Lung (tissue), 12 donors: ENCODE results near the gene GUCY2F. TPM values are rescaled to one million over a fixed set of nuclear protein-coding genes. Genes with fewer than 3 reads are reported as not detected.

Experiments
- ATAC-seq: fragments of 200-7000 bp; cut with Tn5 transposase; one replicate; pipeline ENCODE4 v1.9.1; 2020; ENCODE audit warnings: moderate number of reproducible peaks; ENCODE audit not compliant: insufficient read depth, low FRiP score
- DNase-seq, 3 donors: peaks; one replicate each; pipeline ENCODE4 v3.0.0-alpha.2; 2013 to 2017
- H3K27ac ChIP-seq, 2 donors: one replicate each; pipeline ENCODE4 v1.5.1; 2013; ENCODE audit warnings: mild to moderate bottlenecking in 2 of 2, moderate library complexity in 2 of 2, control low read depth in 1 of 2, inconsistent platforms in 1 of 2, low read depth in 1 of 2, low read length in 1 of 2
- H3K27me3 ChIP-seq, 3 donors: one replicate each; pipeline ENCODE4 v1.5.1; 2013; ENCODE audit warnings: low read length in 2 of 3; ENCODE audit not compliant: control insufficient read depth in 3 of 3, insufficient read depth in 3 of 3
- H3K36me3 ChIP-seq, 4 donors: one replicate each; pipeline ENCODE4 v1.5.1; 2013; ENCODE audit warnings: low read length in 4 of 4, mild to moderate bottlenecking in 1 of 4, moderate library complexity in 1 of 4; ENCODE audit not compliant: control insufficient read depth in 4 of 4, insufficient read depth in 4 of 4
- H3K4me1 ChIP-seq, 5 donors: one replicate each; pipeline ENCODE4 v1.5.1; 2013; ENCODE audit warnings: low read length in 5 of 5, mild to moderate bottlenecking in 2 of 5, moderate library complexity in 1 of 5; ENCODE audit not compliant: control insufficient read depth in 5 of 5, insufficient read depth in 5 of 5
- H3K4me3 ChIP-seq: one replicate; pipeline ENCODE4 v1.5.1; 2013; ENCODE audit warnings: mild to moderate bottlenecking, control low read depth, moderate library complexity
- H3K9ac ChIP-seq, 2 donors: one replicate each; pipeline ENCODE4 v1.5.1; 2013; ENCODE audit warnings: low read length in 2 of 2, control low read depth in 1 of 2; ENCODE audit not compliant: insufficient read depth in 1 of 2
- H3K9me3 ChIP-seq, 4 donors: one replicate each; pipeline ENCODE4 v1.5.1; 2013; ENCODE audit warnings: low read length in 3 of 4, mild to moderate bottlenecking in 1 of 4, moderate library complexity in 1 of 4; ENCODE audit not compliant: control insufficient read depth in 4 of 4, insufficient read depth in 3 of 4
- WGBS, 2 donors: extraction: QIAGEN DNeasy Blood & Tissue Kit; methylation state at CpG; one replicate each; pipeline ENCODE4 v1.1.7; 2013; 5-methylcytosine and 5-hydroxymethylcytosine counted together
- polyA plus RNA-seq, 2 donors: library from polyadenylated mRNA; stranded (reverse); fragments of 200-250 nt; gene quantifications; one replicate each; pipeline ENCODE4 v1.2.1, GENCODE V29; 2013
- total RNA-seq, 2 donors: library from RNA; depleted of rRNA in 1 of 2; stranded (reverse); fragments of >200 nt in 1 of 2; gene quantifications; one replicate each; pipeline ENCODE4 v1.2.1, GENCODE V29; 2014 to 2021
- TF ChIP-seq, protein P1 (sequence below): IDR thresholded peaks from 2 replicates; pipeline ENCODE4 v1.5.1; 2012; ENCODE audit warnings: mild to moderate bottlenecking; ENCODE audit errors: control extremely low read depth, extremely low read depth
- donor health status: control.
- donor health status: control.
- donor health status: Bipolar disorder and iron deficiency.
- donor health status: healthy.
- donor health status: DM: yes; HTN: yes; CAD: no.

GUCY2F gene
- total and polyA plus RNA-seq, 4 donors = 0.03 TPM; not detected in 3

DNA sequence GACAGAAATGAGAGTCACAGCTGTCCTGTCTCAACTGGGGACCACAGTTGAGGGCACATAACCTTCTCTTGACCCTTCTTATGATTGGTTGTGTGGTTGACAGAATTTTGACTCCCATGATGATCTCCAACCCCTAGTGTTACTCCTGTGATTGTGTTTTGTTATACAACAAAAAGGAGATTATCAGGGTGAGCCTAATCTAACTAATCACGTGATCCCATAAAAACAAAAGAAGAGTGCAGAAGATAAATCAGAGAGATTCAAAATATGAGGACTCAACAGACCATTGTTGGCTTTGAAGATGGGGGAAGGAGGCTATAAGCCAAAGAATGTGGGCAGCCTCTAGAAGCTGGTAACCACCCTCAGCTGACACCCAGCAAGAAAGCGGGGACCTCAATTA lies 72.7 kb downstream of the GUCY2F start:
- Histone ChIP-seq H3K27ac (no peak overlapping the region), H3K9me3 (no peaks in the 10 kb centered on the region), H3K36me3 (no peaks in the 10 kb centered on the region), H3K4me3 (no peak overlapping the region), H3K27me3 (peaks cover 0 to 23% (median 16%) of the 10 kb centered on the region in 3 donors), H3K4me1 (no peaks in the 10 kb centered on the region), H3K9ac (no peak overlapping the region)
- 71 to 93% methylated on average over 2 of the region's 2 CpGs for WGBS, 2 donors
- ATAC-seq (no peak), DNase-seq (no peak)
- TF ChIP-seq, protein P1, sequence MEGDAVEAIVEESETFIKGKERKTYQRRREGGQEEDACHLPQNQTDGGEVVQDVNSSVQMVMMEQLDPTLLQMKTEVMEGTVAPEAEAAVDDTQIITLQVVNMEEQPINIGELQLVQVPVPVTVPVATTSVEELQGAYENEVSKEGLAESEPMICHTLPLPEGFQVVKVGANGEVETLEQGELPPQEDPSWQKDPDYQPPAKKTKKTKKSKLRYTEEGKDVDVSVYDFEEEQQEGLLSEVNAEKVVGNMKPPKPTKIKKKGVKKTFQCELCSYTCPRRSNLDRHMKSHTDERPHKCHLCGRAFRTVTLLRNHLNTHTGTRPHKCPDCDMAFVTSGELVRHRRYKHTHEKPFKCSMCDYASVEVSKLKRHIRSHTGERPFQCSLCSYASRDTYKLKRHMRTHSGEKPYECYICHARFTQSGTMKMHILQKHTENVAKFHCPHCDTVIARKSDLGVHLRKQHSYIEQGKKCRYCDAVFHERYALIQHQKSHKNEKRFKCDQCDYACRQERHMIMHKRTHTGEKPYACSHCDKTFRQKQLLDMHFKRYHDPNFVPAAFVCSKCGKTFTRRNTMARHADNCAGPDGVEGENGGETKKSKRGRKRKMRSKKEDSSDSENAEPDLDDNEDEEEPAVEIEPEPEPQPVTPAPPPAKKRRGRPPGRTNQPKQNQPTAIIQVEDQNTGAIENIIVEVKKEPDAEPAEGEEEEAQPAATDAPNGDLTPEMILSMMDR = no peak

DNA sequence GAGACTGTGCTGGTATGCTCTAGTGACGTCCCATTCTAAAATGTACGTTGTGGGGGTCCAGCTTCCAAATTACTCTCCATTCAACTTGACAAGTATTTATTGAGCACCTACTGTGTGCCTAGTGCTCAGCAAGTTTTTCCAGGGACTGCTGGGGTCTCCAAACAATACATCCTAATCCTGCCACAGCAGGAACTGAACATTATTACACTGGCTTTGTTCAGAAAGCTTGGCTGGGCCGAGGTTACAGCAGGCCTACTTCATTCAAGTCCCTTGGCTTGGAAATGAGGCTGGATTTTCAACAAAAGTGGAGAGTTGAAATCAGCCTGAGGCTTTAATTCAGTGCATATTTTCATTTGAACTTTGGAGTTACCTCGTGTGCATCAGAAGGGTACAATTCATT lies 78.0 kb downstream of the GUCY2F start:
- ATAC-seq (no peak), DNase-seq (no peak)
- peaks cover 3 to 23% (median 11%) of the 10 kb centered on the region in 3 donors for H3K27me3 ChIP-seq
- no peak overlapping the region for H3K4me3 ChIP-seq
- H3K9me3 ChIP-seq = no peaks in the 10 kb centered on the region
- H3K27ac ChIP-seq = no peak overlapping the region
- H3K36me3 ChIP-seq = no peaks in the 10 kb centered on the region
- no peaks in the 10 kb centered on the region for H3K4me1 ChIP-seq
- WGBS, 2 donors = 53 to 61% methylated on average over 4 of the region's 4 CpGs
- no peak overlapping the region for H3K9ac ChIP-seq
- TF ChIP-seq, protein P1 = no peak

DNA sequence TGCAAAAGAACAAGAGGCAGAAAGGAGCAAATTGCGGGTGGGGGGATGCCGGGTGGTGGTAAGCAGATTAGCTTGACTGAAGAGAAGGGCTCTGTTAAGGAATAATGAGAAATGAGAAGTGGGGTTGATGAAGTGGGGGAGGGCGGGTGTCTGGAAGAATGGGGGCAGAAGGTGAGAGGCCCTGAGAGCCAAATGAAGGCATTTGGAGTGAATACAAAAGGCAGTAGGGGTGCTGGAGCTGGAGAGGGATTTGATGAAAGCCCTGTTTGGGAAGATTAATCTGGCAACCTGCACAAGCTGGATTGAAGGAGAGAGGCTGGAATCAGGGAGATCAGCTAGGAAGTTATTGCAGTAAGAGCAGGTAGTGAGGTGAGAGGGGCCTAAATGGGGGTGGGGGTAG lies 82.1 kb downstream of the GUCY2F start:
- Histone ChIP-seq H3K9me3 (no peaks in the 10 kb centered on the region), H3K4me3 (no peak overlapping the region), H3K9ac (no peak overlapping the region), H3K4me1 (peaks cover 0 to 7% (median 0%) of the 10 kb centered on the region in 5 donors), H3K27ac (no peak overlapping the region), H3K36me3 (no peaks in the 10 kb centered on the region), H3K27me3 (peaks cover 3 to 36% (median 14%) of the 10 kb centered on the region in 3 donors)
- DNase-seq (no peak), ATAC-seq (no peak)
- WGBS, 2 donors = 55 to 65% methylated on average over 3 of the region's 3 CpGs
- TF ChIP-seq, protein P1 = no peak

DNA sequence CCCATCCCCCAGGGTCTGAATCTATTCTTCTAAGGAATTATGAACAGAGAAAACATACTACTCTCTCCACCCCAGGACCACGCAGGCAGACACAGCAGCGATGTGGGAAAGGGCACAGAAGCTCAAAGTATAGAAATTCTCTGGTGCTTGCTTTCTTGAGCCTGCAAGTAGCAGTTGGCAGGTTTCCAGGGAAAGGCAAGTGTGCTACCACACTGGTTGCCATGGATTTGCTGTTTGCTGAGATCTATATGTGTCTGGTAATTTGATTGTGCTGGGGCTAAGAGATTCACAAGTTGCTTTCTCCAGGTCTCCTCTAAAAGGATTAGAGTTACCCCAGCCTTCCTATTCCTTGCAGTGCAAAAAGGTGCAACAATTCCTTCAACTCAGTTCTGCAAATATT lies 83.1 kb downstream of the GUCY2F start:
- H3K27ac ChIP-seq = no peak overlapping the region
- TF ChIP-seq, protein P1 = no peak
- ATAC-seq = no peak
- no peak overlapping the region for H3K9ac ChIP-seq
- H3K4me1 ChIP-seq = peaks cover 0 to 7% (median 0%) of the 10 kb centered on the region in 5 donors
- WGBS, 2 donors = 75 to 85% methylated on average over 2 of the region's 2 CpGs
- no peaks in the 10 kb centered on the region for H3K36me3 ChIP-seq
- no peaks in the 10 kb centered on the region for H3K9me3 ChIP-seq
- DNase-seq = peak in 2 of 3 donors; percentile 10 to 25
- H3K27me3 ChIP-seq = peaks cover 2 to 34% (median 10%) of the 10 kb centered on the region in 3 donors
- no peak overlapping the region for H3K4me3 ChIP-seq
